Nephron (organoid): ENCODE results near the gene ZNF512B.
A peak's percentile ranks its signal among the peaks of the same experiment; 100 is the strongest.
"Not testable (repeated sequence)": the region's sequence is repeated elsewhere in the genome, so short reads cannot be mapped to it uniquely, and the experiment has no call there.

Experiments used
- H3K27ac Mint-ChIP-seq, 3 experiments: 2 replicates each; pipeline ENCODE4 v1.8.0; 2020; ENCODE audit warnings: mixed read lengths in 3 of 3, mild to moderate bottlenecking in 2 of 3, moderate library complexity in 1 of 3
- H3K27me3 Mint-ChIP-seq: 2 replicates; pipeline ENCODE4 v1.8.0; 2021; ENCODE audit warnings: low read depth, mild to moderate bottlenecking, moderate library complexity, mixed read lengths
- H3K36me3 Mint-ChIP-seq: 2 replicates; pipeline ENCODE4 v1.8.0; 2020; ENCODE audit warnings: low read depth, mixed read lengths
- H3K4me1 Mint-ChIP-seq: 2 replicates; pipeline ENCODE4 v1.8.0; 2020; ENCODE audit warnings: mixed read lengths
- H3K4me3 Mint-ChIP-seq, 3 experiments: 2 replicates each; pipeline ENCODE4 v1.8.0; 2020; ENCODE audit warnings: mild to moderate bottlenecking in 3 of 3, mixed read lengths in 3 of 3, moderate library complexity in 2 of 3
- H3K9me3 Mint-ChIP-seq: 2 replicates; pipeline ENCODE4 v1.8.0; 2020; ENCODE audit warnings: mixed read lengths
- TF ChIP-seq, protein P1 (sequence below), 3 experiments: fragments of 200-600 bp; sonication (generic); IDR thresholded peaks; one replicate each; pipeline ENCODE4 v1.5.0; 2021; ENCODE audit warnings: antibody characterized with exemption in 3 of 3; ENCODE audit not compliant: unreplicated experiment in 3 of 3

The ZNF512B gene

DNA sequence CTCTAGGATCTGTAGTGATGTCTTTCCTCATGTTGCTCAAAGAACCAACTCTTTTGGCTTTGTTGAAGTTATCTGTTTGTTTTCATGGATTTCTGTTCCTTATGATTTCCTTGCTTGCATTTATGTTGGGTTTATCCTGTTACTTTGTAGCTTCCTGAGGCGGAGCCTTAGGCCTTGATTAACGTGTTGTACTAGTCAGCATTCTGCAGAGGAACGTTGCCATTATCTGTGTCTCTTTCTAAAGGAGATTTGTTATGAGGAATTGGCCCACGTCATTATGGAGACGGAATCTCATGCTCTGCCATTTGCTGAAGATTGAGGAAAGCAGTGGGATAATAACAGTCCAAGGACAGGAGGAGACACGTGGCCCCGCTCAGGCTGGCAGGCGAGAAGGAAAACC is 43.4 kb downstream of the ZNF512B start:
- H3K36me3 Mint-ChIP-seq: peaks cover 46% of the 10 kb centered on the region
- no peak overlapping the region for H3K4me3 Mint-ChIP-seq
- H3K9me3 Mint-ChIP-seq: no peaks in the 10 kb centered on the region
- no peaks in the 10 kb centered on the region for H3K27me3 Mint-ChIP-seq
- TF ChIP-seq, protein P1, sequence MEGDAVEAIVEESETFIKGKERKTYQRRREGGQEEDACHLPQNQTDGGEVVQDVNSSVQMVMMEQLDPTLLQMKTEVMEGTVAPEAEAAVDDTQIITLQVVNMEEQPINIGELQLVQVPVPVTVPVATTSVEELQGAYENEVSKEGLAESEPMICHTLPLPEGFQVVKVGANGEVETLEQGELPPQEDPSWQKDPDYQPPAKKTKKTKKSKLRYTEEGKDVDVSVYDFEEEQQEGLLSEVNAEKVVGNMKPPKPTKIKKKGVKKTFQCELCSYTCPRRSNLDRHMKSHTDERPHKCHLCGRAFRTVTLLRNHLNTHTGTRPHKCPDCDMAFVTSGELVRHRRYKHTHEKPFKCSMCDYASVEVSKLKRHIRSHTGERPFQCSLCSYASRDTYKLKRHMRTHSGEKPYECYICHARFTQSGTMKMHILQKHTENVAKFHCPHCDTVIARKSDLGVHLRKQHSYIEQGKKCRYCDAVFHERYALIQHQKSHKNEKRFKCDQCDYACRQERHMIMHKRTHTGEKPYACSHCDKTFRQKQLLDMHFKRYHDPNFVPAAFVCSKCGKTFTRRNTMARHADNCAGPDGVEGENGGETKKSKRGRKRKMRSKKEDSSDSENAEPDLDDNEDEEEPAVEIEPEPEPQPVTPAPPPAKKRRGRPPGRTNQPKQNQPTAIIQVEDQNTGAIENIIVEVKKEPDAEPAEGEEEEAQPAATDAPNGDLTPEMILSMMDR (IDR thresholded peaks at IDR 0.05; ENCODE audit: unreplicated experiment in 3 of 3): no peak
- peaks cover 10% of the 10 kb centered on the region for H3K4me1 Mint-ChIP-seq
- no peak overlapping the region for H3K27ac Mint-ChIP-seq

DNA sequence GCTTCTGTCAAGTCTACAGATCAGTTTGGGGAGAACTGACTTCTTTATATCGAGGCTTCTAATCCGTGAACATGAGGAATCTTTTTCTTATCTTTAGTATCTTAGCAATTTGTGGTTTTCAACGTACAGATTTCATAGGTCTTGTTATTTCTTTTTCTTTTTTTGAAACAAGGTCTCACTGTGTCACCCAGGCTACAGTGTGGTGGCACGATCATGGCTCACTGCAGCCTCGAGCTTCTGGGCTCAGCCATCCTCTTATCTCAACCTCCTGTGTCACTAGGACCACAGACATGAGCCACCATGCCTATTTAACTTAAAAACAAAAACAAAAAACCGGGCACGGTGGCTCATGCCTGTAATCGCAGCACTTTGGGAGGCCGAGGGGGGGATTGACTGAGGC is 45.5 kb downstream of the ZNF512B start:
- Mint-ChIP-seq H3K36me3 (peaks cover 34% of the 10 kb centered on the region), H3K4me3 (no peak overlapping the region), H3K27ac (peak overlapping the region in 2 of 3 experiments; percentile 19 to 24), H3K27me3 (no peaks in the 10 kb centered on the region), H3K4me1 (peaks cover 10% of the 10 kb centered on the region), H3K9me3 (no peaks in the 10 kb centered on the region)
- TF ChIP-seq, protein P1 (IDR thresholded peaks at IDR 0.05; ENCODE audit: unreplicated experiment in 3 of 3): no peak

DNA sequence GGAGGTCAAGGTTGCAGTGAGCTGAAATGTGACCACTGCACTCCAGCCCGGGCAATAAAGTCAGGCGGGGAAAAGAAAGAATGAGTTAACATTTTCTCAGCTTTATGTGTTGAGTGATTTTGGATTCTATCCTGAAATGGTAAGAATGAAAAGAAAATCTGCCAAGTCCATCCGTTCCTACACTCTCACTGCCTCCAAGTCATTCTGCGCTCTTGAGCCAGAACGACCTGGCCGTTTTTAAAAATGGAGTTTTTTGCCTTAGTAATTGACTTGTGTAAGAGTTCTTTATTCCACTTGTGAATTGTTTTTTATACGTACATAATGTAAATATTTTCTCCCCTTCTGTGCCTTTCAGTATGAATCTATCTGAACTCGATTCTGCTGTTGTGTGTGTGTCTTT is 46.1 kb downstream of the ZNF512B start:
- Mint-ChIP-seq H3K9me3 (no peaks in the 10 kb centered on the region), H3K4me3 (no peak overlapping the region), H3K27me3 (no peaks in the 10 kb centered on the region)

DNA sequence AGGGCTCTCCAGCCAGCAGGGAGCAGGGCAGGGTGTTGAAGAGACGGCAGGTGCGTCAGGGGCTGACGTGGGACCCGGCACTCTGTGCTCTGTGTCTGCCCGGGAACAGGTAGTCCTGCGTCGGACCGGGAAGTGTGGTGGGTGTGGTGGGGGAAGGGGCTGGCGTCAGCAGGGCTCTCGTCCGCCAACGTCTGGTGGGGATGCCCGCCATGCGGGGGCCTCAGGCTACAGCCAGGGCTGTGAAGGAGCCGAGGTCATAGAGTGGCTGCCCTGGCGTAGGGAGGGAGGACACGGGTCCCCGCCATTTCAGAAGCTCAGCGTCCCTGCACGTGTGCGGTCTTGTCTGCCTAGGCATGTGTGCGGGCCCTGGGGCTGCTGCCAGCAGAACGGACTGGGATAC is 49.5 kb downstream of the ZNF512B start:
- no peak overlapping the region for H3K4me3 Mint-ChIP-seq
- TF ChIP-seq, protein P1 (IDR thresholded peaks at IDR 0.05; ENCODE audit: unreplicated experiment in 3 of 3): no peak
- H3K9me3 Mint-ChIP-seq: peaks cover under 1% of the 10 kb centered on the region
- peaks cover 5% of the 10 kb centered on the region for H3K4me1 Mint-ChIP-seq
- no peaks in the 10 kb centered on the region for H3K27me3 Mint-ChIP-seq
- peaks cover 25% of the 10 kb centered on the region for H3K36me3 Mint-ChIP-seq
- H3K27ac Mint-ChIP-seq: no peak overlapping the region

More for the DNA sequence above, 46.1 kb downstream of the ZNF512B start:
- TF ChIP-seq, protein P1 (IDR thresholded peaks at IDR 0.05; ENCODE audit: unreplicated experiment in 3 of 3): no peak
- peaks cover 10% of the 10 kb centered on the region for H3K4me1 Mint-ChIP-seq
- peaks cover 29% of the 10 kb centered on the region for H3K36me3 Mint-ChIP-seq
- H3K27ac Mint-ChIP-seq: peak overlapping the region; percentile 5 to 24 (median 19)

DNA sequence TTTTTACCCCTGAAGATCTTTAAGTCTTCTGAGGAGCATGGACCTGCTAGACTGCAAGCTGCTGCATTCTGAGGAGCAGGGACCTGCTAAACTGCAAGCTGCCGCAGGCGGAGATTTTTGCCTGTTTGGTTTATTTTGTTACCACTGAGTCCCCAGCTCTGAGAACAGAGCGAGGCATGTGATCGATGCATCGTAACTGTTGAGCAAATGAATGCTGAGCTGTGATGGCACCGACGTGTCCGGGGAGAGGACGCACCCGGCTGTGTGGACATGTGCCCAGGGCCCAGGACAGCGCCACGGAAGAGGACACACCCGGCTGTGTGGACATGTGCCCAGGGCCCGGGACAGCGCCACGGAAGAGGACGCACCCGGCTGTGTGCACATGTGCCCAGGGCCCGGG is 50.6 kb downstream of the ZNF512B start:
- H3K27me3 Mint-ChIP-seq: no peaks in the 10 kb centered on the region
- peaks cover 29% of the 10 kb centered on the region for H3K36me3 Mint-ChIP-seq
- H3K27ac Mint-ChIP-seq: no peak overlapping the region
- H3K4me3 Mint-ChIP-seq: no peak overlapping the region
- H3K4me1 Mint-ChIP-seq: peaks cover 5% of the 10 kb centered on the region
- peaks cover 4% of the 10 kb centered on the region for H3K9me3 Mint-ChIP-seq
- TF ChIP-seq, protein P1 (IDR thresholded peaks at IDR 0.05; ENCODE audit: unreplicated experiment in 3 of 3): no peak

DNA sequence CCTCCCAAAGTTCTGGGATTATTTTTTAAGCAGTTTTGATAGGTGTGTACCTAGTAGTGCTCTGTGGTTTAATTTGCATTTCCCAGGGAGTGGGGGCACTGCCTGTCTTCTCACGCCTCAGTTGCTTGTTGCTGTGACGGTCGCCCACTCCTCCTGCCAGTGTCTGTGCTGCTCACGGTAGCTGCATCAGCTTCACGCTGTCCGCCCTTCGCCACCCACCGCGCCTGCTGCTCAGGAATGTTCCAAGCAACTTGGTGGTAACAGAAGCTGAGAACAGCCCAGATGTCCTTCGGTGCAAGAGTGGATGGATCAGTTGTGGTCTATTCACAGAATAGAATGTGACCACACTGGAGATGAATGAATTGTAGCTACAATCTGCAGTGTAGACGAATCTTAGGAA is 51.9 kb downstream of the ZNF512B start:
- H3K9me3 Mint-ChIP-seq: peaks cover 4% of the 10 kb centered on the region
- TF ChIP-seq, protein P1 (IDR thresholded peaks at IDR 0.05; ENCODE audit: unreplicated experiment in 3 of 3): no peak
- peaks cover 5% of the 10 kb centered on the region for H3K4me1 Mint-ChIP-seq
- H3K36me3 Mint-ChIP-seq: peaks cover 29% of the 10 kb centered on the region
- peak overlapping the region in 1 of 3 experiments; percentile 17 for H3K27ac Mint-ChIP-seq
- no peak overlapping the region for H3K4me3 Mint-ChIP-seq
- H3K27me3 Mint-ChIP-seq: no peaks in the 10 kb centered on the region

GRCh38 chr20:63916371-63916939 is 53.3 kb downstream of the ZNF512B start:
- H3K27ac Mint-ChIP-seq, H3K9me3 Mint-ChIP-seq, H3K4me1 Mint-ChIP-seq, H3K27me3 Mint-ChIP-seq, H3K4me3 Mint-ChIP-seq: not testable (repeated sequence)
- H3K36me3 Mint-ChIP-seq: peaks cover 25% of the 10 kb centered on the region
